Liver (tissue), 9 donors: ENCODE data around the gene INTS12. TPM values are rescaled to one million over a fixed set of nuclear protein-coding genes. Genes with fewer than 3 reads are reported as not detected.

Experiments used
- DNase-seq: peaks from one replicate; pipeline ENCODE4 v3.0.0-alpha.2; 2017; ENCODE audit warnings: low spot score
- H3K27ac ChIP-seq, 2 donors: one replicate each; pipeline ENCODE4 v1.7.0; 2013; ENCODE audit warnings: inconsistent platforms in 2 of 2, low read length in 2 of 2, control low read depth in 1 of 2, low read depth in 1 of 2, mild to moderate bottlenecking in 1 of 2
- H3K27me3 ChIP-seq, 4 donors: one replicate each; pipeline versions ENCODE4 v1.6.1 to v1.7.0; 2013; ENCODE audit warnings: low read length in 3 of 4, inconsistent platforms in 1 of 4, mild to moderate bottlenecking in 1 of 4, moderate library complexity in 1 of 4; ENCODE audit not compliant: control insufficient read depth in 4 of 4, insufficient read depth in 4 of 4
- H3K36me3 ChIP-seq, 4 donors: one replicate each; pipeline versions ENCODE4 v1.6.1 to v1.7.0; 2013; ENCODE audit warnings: low read length in 3 of 4, mild to moderate bottlenecking in 3 of 4, low read depth in 1 of 4, moderate library complexity in 1 of 4; ENCODE audit not compliant: control insufficient read depth in 4 of 4, insufficient read depth in 3 of 4
- H3K4me1 ChIP-seq, 4 donors: one replicate each; pipeline versions ENCODE4 v1.6.1 to v1.7.0; 2013; ENCODE audit warnings: low read length in 3 of 4, mild to moderate bottlenecking in 3 of 4, moderate library complexity in 1 of 4; ENCODE audit not compliant: control insufficient read depth in 4 of 4, insufficient read depth in 4 of 4
- H3K4me3 ChIP-seq, 3 donors: one replicate each; pipeline versions ENCODE4 v1.6.1 to v1.7.0; 2013; ENCODE audit warnings: low read length in 3 of 3, control low read depth in 1 of 3, low read depth in 1 of 3, mild to moderate bottlenecking in 1 of 3
- H3K9ac ChIP-seq, 2 donors: one replicate each; pipeline ENCODE4 v1.7.0; 2013; ENCODE audit warnings: low read length in 2 of 2, mild to moderate bottlenecking in 2 of 2, moderate library complexity in 2 of 2, control low read depth in 1 of 2, low read depth in 1 of 2
- H3K9me3 ChIP-seq, 4 donors: one replicate each; pipeline versions ENCODE4 v1.6.1 to v1.7.0; 2013; ENCODE audit warnings: low read length in 3 of 4; ENCODE audit not compliant: control insufficient read depth in 4 of 4
- ATF3 ChIP-seq: IDR thresholded peaks from 2 replicates; pipeline ENCODE4 v1.6.1; 2016; ENCODE audit warnings: antibody characterized with exemption
- EGR1 ChIP-seq, 2 donors: IDR thresholded peaks; 2 replicates each; pipeline ENCODE4 v1.6.1; 2016 to 2018; ENCODE audit warnings: antibody characterized with exemption in 2 of 2, low read depth in 2 of 2
- FOXA1 ChIP-seq: IDR thresholded peaks from 2 replicates; pipeline ENCODE4 v1.6.1; 2016; ENCODE audit warnings: antibody characterized with exemption
- FOXA2 ChIP-seq: IDR thresholded peaks from 2 replicates; pipeline ENCODE4 v1.6.1; 2016; ENCODE audit warnings: antibody characterized with exemption
- GABPA ChIP-seq, 2 donors: IDR thresholded peaks in 1 of 2; conservative IDR thresholded peaks in 1 of 2; 2 replicates each; pipeline ENCODE4 v1.6.1; 2016; ENCODE audit warnings: antibody characterized with exemption in 2 of 2, mild to moderate bottlenecking in 1 of 2, moderate library complexity in 1 of 2
- HNF4A ChIP-seq, 2 donors: conservative IDR thresholded peaks; 2 replicates each; pipeline ENCODE4 v1.6.1; 2016; ENCODE audit warnings: antibody characterized with exemption in 2 of 2, mild to moderate bottlenecking in 2 of 2
- HNF4G ChIP-seq: IDR thresholded peaks from 2 replicates; pipeline ENCODE4 v1.6.1; 2016; ENCODE audit warnings: antibody characterized with exemption
- JUND ChIP-seq, 2 donors: IDR thresholded peaks; 2 replicates each; pipeline ENCODE4 v1.6.1; 2016; ENCODE audit warnings: antibody characterized with exemption in 2 of 2
- NR2F2 ChIP-seq: IDR thresholded peaks from 2 replicates; pipeline ENCODE4 v1.6.1; 2016; ENCODE audit warnings: antibody characterized with exemption
- RAD21 ChIP-seq, 2 donors: IDR thresholded peaks; 2 replicates each; pipeline ENCODE4 v1.6.1; 2016; ENCODE audit warnings: antibody characterized with exemption in 2 of 2, mild to moderate bottlenecking in 2 of 2
- REST ChIP-seq: IDR thresholded peaks from 2 replicates; pipeline ENCODE4 v1.6.1; 2016; ENCODE audit warnings: antibody characterized with exemption, mild to moderate bottlenecking
- RXRA ChIP-seq, 2 donors: IDR thresholded peaks; 2 replicates each; pipeline ENCODE4 v1.6.1; 2017 to 2018; ENCODE audit warnings: antibody characterized with exemption in 2 of 2, mild to moderate bottlenecking in 1 of 2
- SP1 ChIP-seq: IDR thresholded peaks from 2 replicates; pipeline ENCODE4 v1.6.1; 2018; ENCODE audit warnings: antibody characterized with exemption, mild to moderate bottlenecking
- TAF1 ChIP-seq: conservative IDR thresholded peaks from 2 replicates; pipeline ENCODE4 v1.6.1; 2016; ENCODE audit warnings: antibody characterized with exemption, mild to moderate bottlenecking
- YY1 ChIP-seq: IDR thresholded peaks from 2 replicates; pipeline ENCODE4 v1.6.1; 2016; ENCODE audit warnings: antibody characterized with exemption, mild to moderate bottlenecking
- ZBTB33 ChIP-seq: IDR thresholded peaks from 2 replicates; pipeline ENCODE4 v1.6.1; 2016; ENCODE audit warnings: antibody characterized with exemption
- WGBS: extraction: QIAGEN DNeasy Blood & Tissue Kit; methylation state at CpG from one replicate; pipeline ENCODE4 v1.1.7; 2013; 5-methylcytosine and 5-hydroxymethylcytosine counted together
- polyA plus RNA-seq, 2 donors: library from polyadenylated mRNA; stranded (reverse) in 1 of 2; unstranded in 1 of 2; fragments of 200-250 nt in 1 of 2; fragments of >200 nt in 1 of 2; fragmentation: Nextera tagmentation in 1 of 2; extraction: Ambion mirVana in 1 of 2; gene quantifications; one replicate each; pipeline versions ENCODE4 v1.2.1 to v1.2.3, GENCODE V29; 2013 to 2015
- total RNA-seq, 2 donors: library from RNA; depleted of rRNA; stranded (reverse); fragments of >200 nt; gene quantifications; one replicate each; pipeline ENCODE4 v1.2.3, GENCODE V29; 2014
- TF ChIP-seq, protein P1 (sequence below): IDR thresholded peaks from 2 replicates; pipeline ENCODE4 v1.6.1; 2016; ENCODE audit warnings: antibody characterized with exemption
- TF ChIP-seq, protein P2 (sequence below): fragments of 150-350 bp; IDR thresholded peaks from 2 replicates; pipeline ENCODE4 v1.5.1; 2017; ENCODE audit warnings: improper control_type of control experiment, low read depth, low read length; ENCODE audit not compliant: missing input control
- donor health status: healthy.
- donor health status: healthy.
- donor health status: healthy.
- donor health status: healthy.
- donor health status: healthy.

Gene INTS12
- total and polyA plus RNA-seq, 4 donors = 9.4 to 16.4 (median 13.5) TPM

- TF ChIP-seq SP1 (no peak), HNF4A (conservative IDR thresholded peaks at IDR 0.05) (peak; percentile 16 to 54), YY1 (peak; percentile 38)
- TF ChIP-seq, protein P1, sequence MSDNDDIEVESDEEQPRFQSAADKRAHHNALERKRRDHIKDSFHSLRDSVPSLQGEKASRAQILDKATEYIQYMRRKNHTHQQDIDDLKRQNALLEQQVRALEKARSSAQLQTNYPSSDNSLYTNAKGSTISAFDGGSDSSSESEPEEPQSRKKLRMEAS = peak; percentile 9
- 59% methylated on average over 4 of the region's 4 CpGs for WGBS
- Histone ChIP-seq H3K27ac (no peak overlapping the region), H3K36me3 (no peaks in the 10 kb centered on the region), H3K4me1 (peaks cover 0 to 4% (median under 1%) of the 10 kb centered on the region in 4 donors), H3K9ac (no peak overlapping the region), H3K4me3 (no peak overlapping the region), H3K27me3 (no peaks in the 10 kb centered on the region), H3K9me3 (no peaks in the 10 kb centered on the region)
- DNase-seq = no peak
Measured at GRCh38 chr4:105637408-105638176, 70.9 kb downstream of the INTS12 start.

GRCh38 chr4:105634402-105635080, 73.9 kb downstream of the INTS12 start:
- Histone ChIP-seq H3K9me3 (no peaks in the 10 kb centered on the region), H3K36me3 (no peaks in the 10 kb centered on the region), H3K4me3 (no peak overlapping the region), H3K4me1 (peaks cover 0 to 4% (median under 1%) of the 10 kb centered on the region in 4 donors), H3K27me3 (no peaks in the 10 kb centered on the region), H3K27ac (no peak overlapping the region), H3K9ac (no peak overlapping the region)
- no peak for DNase-seq
- TF ChIP-seq, protein P2, sequence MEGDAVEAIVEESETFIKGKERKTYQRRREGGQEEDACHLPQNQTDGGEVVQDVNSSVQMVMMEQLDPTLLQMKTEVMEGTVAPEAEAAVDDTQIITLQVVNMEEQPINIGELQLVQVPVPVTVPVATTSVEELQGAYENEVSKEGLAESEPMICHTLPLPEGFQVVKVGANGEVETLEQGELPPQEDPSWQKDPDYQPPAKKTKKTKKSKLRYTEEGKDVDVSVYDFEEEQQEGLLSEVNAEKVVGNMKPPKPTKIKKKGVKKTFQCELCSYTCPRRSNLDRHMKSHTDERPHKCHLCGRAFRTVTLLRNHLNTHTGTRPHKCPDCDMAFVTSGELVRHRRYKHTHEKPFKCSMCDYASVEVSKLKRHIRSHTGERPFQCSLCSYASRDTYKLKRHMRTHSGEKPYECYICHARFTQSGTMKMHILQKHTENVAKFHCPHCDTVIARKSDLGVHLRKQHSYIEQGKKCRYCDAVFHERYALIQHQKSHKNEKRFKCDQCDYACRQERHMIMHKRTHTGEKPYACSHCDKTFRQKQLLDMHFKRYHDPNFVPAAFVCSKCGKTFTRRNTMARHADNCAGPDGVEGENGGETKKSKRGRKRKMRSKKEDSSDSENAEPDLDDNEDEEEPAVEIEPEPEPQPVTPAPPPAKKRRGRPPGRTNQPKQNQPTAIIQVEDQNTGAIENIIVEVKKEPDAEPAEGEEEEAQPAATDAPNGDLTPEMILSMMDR = no peak
- TF ChIP-seq TAF1 = no peak
- TF ChIP-seq ZBTB33 = no peak
- no peak for TF ChIP-seq EGR1 (IDR thresholded peaks at IDR 0.05; ENCODE audit: low read depth in 2 of 2)
- TF ChIP-seq, protein P1 = no peak
- TF ChIP-seq FOXA2 = no peak
- TF ChIP-seq FOXA1 = no peak
- TF ChIP-seq JUND (IDR thresholded peaks at IDR 0.05) = no peak
- TF ChIP-seq RAD21 (IDR thresholded peaks at IDR 0.05) = no peak
- TF ChIP-seq ATF3 = no peak
- TF ChIP-seq REST = no peak
- TF ChIP-seq YY1 = no peak
- TF ChIP-seq HNF4G = no peak
- TF ChIP-seq RXRA (IDR thresholded peaks at IDR 0.05) = no peak
- TF ChIP-seq HNF4A (conservative IDR thresholded peaks at IDR 0.05) = no peak
- no peak for TF ChIP-seq GABPA (IDR thresholded peaks at IDR 0.05 in 1 of 2, conservative IDR thresholded peaks at IDR 0.05 in 1 of 2)
- no peak for TF ChIP-seq SP1
- no peak for TF ChIP-seq NR2F2
- WGBS = 69% methylated on average over 1 of the region's 1 CpG
